Activated B cell treated with CpG ODN at 0.5 μM for 24 hours (primary cell): ENCODE measurements around the gene ERBB3. TPM values are rescaled to one million over a fixed set of nuclear protein-coding genes. Genes with fewer than 3 reads are reported as not detected.

Experiments
- ATAC-seq: fragments of 200-7000 bp; cut with Tn5 transposase; one replicate; pipeline ENCODE4 v1.10.0; 2021; ENCODE audit warnings: low read depth, mild to moderate bottlenecking, moderate library complexity
- CTCF ChIA-PET: fragments of 350-600 bp; sonication (Branson Sonifier 250); formaldehyde crosslinking; loops from one replicate; lab custom pipeline; 2021; ENCODE audit warnings: antibody characterized with exemption; lab: Charles Lee
- POLR2A ChIA-PET: fragments of 350-600 bp; sonication (Branson Sonifier 250); formaldehyde crosslinking; loops from one replicate; lab custom pipeline; 2021; ENCODE audit warnings: antibody characterized with exemption; lab: Charles Lee
- DNase-seq: peaks from one replicate; pipeline ENCODE4 v3.0.0; 2022
- H3K27ac Mint-ChIP-seq: one replicate; pipeline ENCODE4 v1.8.0; 2020; ENCODE audit warnings: mixed read lengths
- H3K27me3 Mint-ChIP-seq: one replicate; pipeline ENCODE4 v1.8.0; 2021; ENCODE audit warnings: mixed read lengths
- H3K36me3 Mint-ChIP-seq: one replicate; pipeline ENCODE4 v1.8.0; 2021; ENCODE audit warnings: low read depth, mixed read lengths
- H3K4me1 Mint-ChIP-seq: one replicate; pipeline ENCODE4 v1.8.0; 2021; ENCODE audit warnings: mixed read lengths
- H3K4me3 Mint-ChIP-seq: one replicate; pipeline ENCODE4 v1.8.0; 2020; ENCODE audit warnings: mild to moderate bottlenecking, mixed read lengths
- H3K9me3 Mint-ChIP-seq: one replicate; pipeline ENCODE4 v1.8.0; 2020; ENCODE audit warnings: mixed read lengths
- intact Hi-C: fragments of 100-400 bp; cut with micrococcal nuclease; formaldehyde crosslinking; loops from one replicate; pipeline ENCODE4 v1.15.1; 2024
- total RNA-seq: library from RNA; stranded (reverse); gene quantifications from 2 replicates; pipeline ENCODE4 v1.2.3, GENCODE V29; 2022
- TF ChIP-seq, protein P1 (sequence below): fragments of 200-600 bp; IDR thresholded peaks from one replicate; pipeline ENCODE4 v1.8.0; 2022; ENCODE audit warnings: antibody characterized with exemption, mild to moderate bottlenecking

The ERBB3 gene
- total RNA-seq, 1 donor from 2014 or later: not detected

DNA sequence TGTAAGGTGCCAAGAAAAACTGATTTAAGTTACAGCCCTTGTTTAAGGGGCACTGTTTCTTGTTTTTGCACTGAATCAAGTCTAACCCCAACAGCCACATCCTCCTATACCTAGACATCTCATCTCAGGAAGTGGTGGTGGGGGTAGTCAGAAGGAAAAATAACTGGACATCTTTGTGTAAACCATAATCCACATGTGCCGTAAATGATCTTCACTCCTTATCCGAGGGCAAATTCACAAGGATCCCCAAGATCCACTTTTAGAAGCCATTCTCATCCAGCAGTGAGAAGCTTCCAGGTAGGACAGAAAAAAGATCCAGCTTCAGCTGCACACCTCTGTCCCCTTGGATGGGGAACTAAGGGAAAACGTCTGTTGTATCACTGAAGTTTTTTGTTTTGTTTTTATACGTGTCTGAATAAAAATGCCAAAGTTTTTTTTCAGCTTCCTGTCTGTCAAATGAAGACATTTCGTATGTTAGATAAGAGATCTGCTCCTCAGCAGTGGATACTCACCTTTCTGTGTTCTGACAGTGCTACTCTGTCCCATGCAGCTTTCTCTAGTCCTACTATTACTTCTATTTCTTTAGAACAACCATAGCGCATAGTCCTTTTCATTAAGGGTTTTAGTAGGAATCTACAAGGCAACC lies 23.2 kb downstream of the ERBB3 start:
- H3K27me3 Mint-ChIP-seq: no peaks in the 10 kb centered on the region
- H3K36me3 Mint-ChIP-seq: peaks cover 32% of the 10 kb centered on the region
- TF ChIP-seq, protein P1, sequence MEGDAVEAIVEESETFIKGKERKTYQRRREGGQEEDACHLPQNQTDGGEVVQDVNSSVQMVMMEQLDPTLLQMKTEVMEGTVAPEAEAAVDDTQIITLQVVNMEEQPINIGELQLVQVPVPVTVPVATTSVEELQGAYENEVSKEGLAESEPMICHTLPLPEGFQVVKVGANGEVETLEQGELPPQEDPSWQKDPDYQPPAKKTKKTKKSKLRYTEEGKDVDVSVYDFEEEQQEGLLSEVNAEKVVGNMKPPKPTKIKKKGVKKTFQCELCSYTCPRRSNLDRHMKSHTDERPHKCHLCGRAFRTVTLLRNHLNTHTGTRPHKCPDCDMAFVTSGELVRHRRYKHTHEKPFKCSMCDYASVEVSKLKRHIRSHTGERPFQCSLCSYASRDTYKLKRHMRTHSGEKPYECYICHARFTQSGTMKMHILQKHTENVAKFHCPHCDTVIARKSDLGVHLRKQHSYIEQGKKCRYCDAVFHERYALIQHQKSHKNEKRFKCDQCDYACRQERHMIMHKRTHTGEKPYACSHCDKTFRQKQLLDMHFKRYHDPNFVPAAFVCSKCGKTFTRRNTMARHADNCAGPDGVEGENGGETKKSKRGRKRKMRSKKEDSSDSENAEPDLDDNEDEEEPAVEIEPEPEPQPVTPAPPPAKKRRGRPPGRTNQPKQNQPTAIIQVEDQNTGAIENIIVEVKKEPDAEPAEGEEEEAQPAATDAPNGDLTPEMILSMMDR: no peak
- H3K4me3 Mint-ChIP-seq: peak overlapping the region; percentile 98
- DNase-seq (no peak), ATAC-seq (no peak)
- ChIA-PET POLR2A (interaction anchor here (0.5 to 3.4 kb wide), 6 partner anchors 14 to 164 kb away, joined by 3 to 112 read pairs (median 8); partner anchors contain the start of genes ERBB3, RPL41 and ZC3H10), CTCF (interaction anchor here (2.1 to 2.4 kb wide), 2 partner anchors 15 to 24 kb away, joined by 6 to 10 read pairs; partner anchors contain the start of gene ZC3H10)
- H3K27ac Mint-ChIP-seq: peak overlapping the region; percentile 93
- no peaks in the 10 kb centered on the region for H3K9me3 Mint-ChIP-seq
- intact Hi-C loops: loop anchor here (5.0 kb wide), 2 partner anchors 176 to 584 kb away; partner anchors contain the start of genes PTGES3 and PYM1
- H3K4me1 Mint-ChIP-seq: peaks cover 33% of the 10 kb centered on the region

DNA sequence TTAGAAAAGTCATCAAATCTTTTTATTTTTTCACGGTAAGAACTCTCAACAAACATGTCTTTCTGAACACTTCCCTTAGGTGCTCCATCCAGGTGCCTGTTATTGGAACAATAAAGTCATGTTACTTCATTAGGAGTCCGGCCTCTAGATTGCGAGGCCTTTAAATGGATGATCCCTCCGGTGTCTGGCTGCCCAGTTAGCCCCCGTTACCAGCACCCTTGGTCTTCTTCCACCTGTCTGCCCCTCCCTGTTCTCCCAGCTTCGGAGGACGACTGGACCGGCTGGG lies 23.8 kb downstream of the ERBB3 start:
- peaks cover 33% of the 10 kb centered on the region for H3K4me1 Mint-ChIP-seq
- no peaks in the 10 kb centered on the region for H3K9me3 Mint-ChIP-seq
- DNase-seq: no peak
- ATAC-seq: no peak
- CTCF ChIA-PET: interaction anchor here (0.7 to 2.4 kb wide), 6 partner anchors 8 to 177 kb away, joined by 3 to 10 read pairs (median 4); partner anchors contain the start of genes RNF41 and ZC3H10
- POLR2A ChIA-PET: interaction anchor here (0.7 to 3.4 kb wide), 31 partner anchors 9 to 533 kb away, joined by 3 to 112 read pairs (median 6); partner anchors contain the start of genes CD63, CNPY2, DNAJC14 and ERBB3
- peak overlapping the region; percentile 98 for H3K4me3 Mint-ChIP-seq
- H3K36me3 Mint-ChIP-seq: peaks cover 38% of the 10 kb centered on the region
- intact Hi-C loops: loop anchor here (1.0 to 5.0 kb wide), 12 partner anchors 13 to 584 kb away; partner anchors contain the start of genes DNAJC14, ESYT1, MYL6B and PTGES3
- no peaks in the 10 kb centered on the region for H3K27me3 Mint-ChIP-seq
- H3K27ac Mint-ChIP-seq: peak overlapping the region; percentile 93
- TF ChIP-seq, protein P1: no peak

DNA sequence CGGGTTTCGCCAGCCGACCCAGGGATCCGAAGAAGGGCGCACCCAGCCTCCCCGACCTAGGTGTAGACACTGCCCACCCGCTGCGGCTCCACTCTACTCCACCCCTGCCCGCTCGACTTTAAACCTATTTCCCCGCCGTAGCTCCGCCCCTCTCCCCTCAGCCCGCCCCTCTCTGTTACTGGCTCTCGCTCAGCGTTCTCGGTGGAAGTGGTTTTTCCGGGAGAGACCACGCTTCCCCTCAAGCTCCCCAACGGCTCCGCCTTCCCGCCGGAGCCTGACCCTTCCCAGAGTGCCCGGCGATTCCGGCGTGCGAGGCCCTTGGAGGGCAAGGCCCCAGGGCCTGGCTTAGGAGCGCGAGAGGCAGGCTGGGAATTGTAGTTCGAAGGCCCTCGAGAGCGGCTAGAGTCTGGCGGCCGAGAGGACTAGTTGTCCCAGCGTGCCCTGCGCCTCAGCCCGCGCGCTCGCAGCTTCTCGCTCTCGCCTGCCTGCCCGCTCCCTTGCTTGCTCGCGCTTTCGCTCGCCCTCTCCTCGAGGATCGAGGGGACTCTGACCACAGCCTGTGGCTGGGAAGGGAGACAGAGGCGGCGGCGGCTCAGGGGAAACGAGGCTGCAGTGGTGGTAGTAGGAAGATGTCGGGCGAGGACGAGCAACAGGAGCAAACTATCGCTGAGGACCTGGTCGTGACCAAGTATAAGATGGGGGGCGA lies 24.3 kb downstream of the ERBB3 start, which contains the start of gene PA2G4:
Gene PA2G4, plus strand, starts transcription at position 451 of the 706 bp plus-strand sequence. Its CDS starts 179 bp downstream, at position 630.
- DNase-seq: peak; percentile 92
- no peaks in the 10 kb centered on the region for H3K9me3 Mint-ChIP-seq
- TF ChIP-seq, protein P1: no peak
- no peaks in the 10 kb centered on the region for H3K27me3 Mint-ChIP-seq
- ChIA-PET POLR2A (interaction anchor here (0.6 to 3.4 kb wide), 34 partner anchors 9 to 532 kb away, joined by 3 to 112 read pairs (median 6); partner anchors contain the start of genes CD63, CNPY2, DNAJC14 and ERBB3), CTCF (interaction anchor here (0.7 to 2.4 kb wide), 7 partner anchors 9 to 178 kb away, joined by 3 to 10 read pairs (median 4); partner anchors contain the start of genes RNF41 and ZC3H10)
- H3K27ac Mint-ChIP-seq: peak within 1 kb of the TSS; percentile 93
- peak; percentile 91 for ATAC-seq
- intact Hi-C loops: loop anchor here (1.0 to 5.0 kb wide), 12 partner anchors 12 to 583 kb away; partner anchors contain the start of genes DNAJC14, ESYT1, MYL6B and PTGES3
- H3K36me3 Mint-ChIP-seq: peaks cover 43% of the 10 kb centered on the region
- peaks cover 33% of the 10 kb centered on the region for H3K4me1 Mint-ChIP-seq
- peak within 1 kb of the TSS; percentile 98 for H3K4me3 Mint-ChIP-seq

DNA sequence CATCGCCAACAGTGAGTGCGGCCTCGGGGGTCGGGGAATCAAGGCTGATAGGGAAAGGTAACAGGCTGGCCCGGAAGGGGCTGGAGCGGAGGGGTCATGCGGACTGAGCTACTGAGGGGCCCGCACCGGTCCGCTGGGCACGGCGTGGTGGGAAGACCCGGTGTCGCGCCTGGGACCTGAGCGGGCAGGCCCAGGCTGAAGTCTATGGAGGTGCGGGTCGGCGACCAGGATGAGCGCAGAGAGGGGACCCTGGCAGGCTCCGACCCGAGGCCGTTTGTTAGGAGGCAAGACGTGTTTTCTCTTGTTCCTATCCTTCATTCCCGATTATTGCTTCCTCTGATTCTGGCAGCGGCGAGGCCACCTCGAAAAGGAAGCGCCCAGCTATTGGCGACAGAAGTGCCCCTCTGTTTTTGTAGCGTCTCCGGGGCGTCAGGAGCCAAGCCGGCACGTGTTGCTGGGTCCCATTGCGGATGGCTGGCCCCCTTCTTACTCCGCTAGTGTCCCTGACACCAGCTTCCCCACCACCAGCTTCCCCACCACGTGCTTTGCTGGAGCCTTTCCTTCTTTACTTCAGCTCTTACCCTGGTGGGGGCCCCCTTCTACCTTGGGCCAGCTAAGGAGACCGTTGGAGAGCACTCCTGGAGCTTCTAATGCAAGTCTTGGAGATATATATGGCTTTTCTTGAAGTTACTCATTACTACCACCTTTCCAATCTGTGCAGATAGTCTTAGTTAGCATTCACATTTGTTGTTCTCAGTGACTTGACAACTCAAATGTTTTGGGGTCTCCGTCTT lies 25.0 kb downstream of the ERBB3 start:
- H3K36me3 Mint-ChIP-seq: peaks cover 49% of the 10 kb centered on the region
- DNase-seq (no peak), ATAC-seq (peak; percentile 4)
- H3K4me3 Mint-ChIP-seq: peak overlapping the region; percentile 98
- TF ChIP-seq, protein P1: no peak
- CTCF ChIA-PET: interaction anchor here (1.2 to 2.4 kb wide), 5 partner anchors 9 to 179 kb away, joined by 3 to 10 read pairs (median 4); partner anchors contain the start of gene ZC3H10
- intact Hi-C loops: loop anchor here (1.0 to 5.0 kb wide), 12 partner anchors 11 to 582 kb away; partner anchors contain the start of genes DNAJC14, ESYT1, MYL6B and PTGES3
- H3K9me3 Mint-ChIP-seq: no peaks in the 10 kb centered on the region
- peaks cover 33% of the 10 kb centered on the region for H3K4me1 Mint-ChIP-seq
- H3K27ac Mint-ChIP-seq: peak overlapping the region; percentile 93
- no peaks in the 10 kb centered on the region for H3K27me3 Mint-ChIP-seq
- POLR2A ChIA-PET: interaction anchor here (0.6 to 3.4 kb wide), 24 partner anchors 8 to 376 kb away, joined by 3 to 112 read pairs (median 8); partner anchors contain the start of genes CD63, CNPY2, DNAJC14 and ERBB3
